Fibroblast of the conjunctiva (primary cell): ENCODE measurements around the gene LAMA2.

ENCODE experiments used
- DNase-seq: peaks from one replicate; pipeline ENCODE4 v3.0.0-alpha.2; 2010; ENCODE audit warnings: low read depth

Gene LAMA2

GRCh38 chr6:128899341-128900050, 16.6 kb downstream of the LAMA2 start:
- no peak for DNase-seq

GRCh38 chr6:128903715-128904114, 20.8 kb downstream of the LAMA2 start:
- no peak for DNase-seq

- DNase-seq, result no peak
These were observed 31.1 kb downstream of the LAMA2 start for GRCh38 chr6:128914051-128914450.

- no peak for DNase-seq
These were observed 35.9 kb downstream of the LAMA2 start for GRCh38 chr6:128918886-128919285.

- DNase-seq, result peak; percentile 16
These were observed 36.7 kb downstream of the LAMA2 start for GRCh38 chr6:128919412-128920180.

GRCh38 chr6:128925765-128926164, 42.8 kb downstream of the LAMA2 start:
- DNase-seq, result no peak

- no peak for DNase-seq
These were observed 46.9 kb downstream of the LAMA2 start for GRCh38 chr6:128929869-128930268.

GRCh38 chr6:128930321-128930720, 47.4 kb downstream of the LAMA2 start:
- no peak for DNase-seq

GRCh38 chr6:128932061-128932460, 49.1 kb downstream of the LAMA2 start:
- DNase-seq, result peak; percentile 6

GRCh38 chr6:128950864-128951263, 67.9 kb downstream of the LAMA2 start:
- DNase-seq, result no peak

GRCh38 chr6:128952902-128953301, 70.0 kb downstream of the LAMA2 start:
- no peak for DNase-seq

- DNase-seq, result no peak
These were observed 71.5 kb downstream of the LAMA2 start for GRCh38 chr6:128954308-128955043.

- no peak for DNase-seq
These were observed 80.6 kb downstream of the LAMA2 start for GRCh38 chr6:128963561-128963960.

GRCh38 chr6:128964233-128964755, 81.4 kb downstream of the LAMA2 start:
- no peak for DNase-seq

- DNase-seq, result no peak
These were observed 81.8 kb downstream of the LAMA2 start for GRCh38 chr6:128964771-128965170.

- no peak for DNase-seq
These were observed 84.0 kb downstream of the LAMA2 start for GRCh38 chr6:128966934-128967333.

- peak; percentile 13 for DNase-seq
These were observed 96.1 kb downstream of the LAMA2 start for GRCh38 chr6:128979071-128979470.

GRCh38 chr6:128981716-128982115, 98.8 kb downstream of the LAMA2 start:
- DNase-seq, result no peak

- no peak for DNase-seq
These were observed 107.4 kb downstream of the LAMA2 start for GRCh38 chr6:128990360-128990759.

- no peak for DNase-seq
These were observed 108.0 kb downstream of the LAMA2 start for GRCh38 chr6:128990915-128991314.

- no peak for DNase-seq
These were observed 110.2 kb downstream of the LAMA2 start for GRCh38 chr6:128993166-128993565.

- DNase-seq, result no peak
These were observed 114.9 kb downstream of the LAMA2 start for GRCh38 chr6:128997880-128998279.
